Urinary bladder (tissue), 4 donors: ENCODE data around the gene PRRC2C. TPM values are rescaled to one million over a fixed set of nuclear protein-coding genes. Genes with fewer than 3 reads are reported as not detected.
A peak's percentile ranks its signal among the peaks of the same experiment; 100 is the strongest.
"Not testable (repeated sequence)": the region's sequence is repeated elsewhere in the genome, so short reads cannot be mapped to it uniquely, and the experiment has no call there.

Source experiments
- DNase-seq: peaks from one replicate; pipeline ENCODE4 v3.0.0-alpha.2; 2015; ENCODE audit errors: extremely low spot score
- H3K27ac ChIP-seq: one replicate; pipeline ENCODE4 v1.5.1; 2013; ENCODE audit warnings: low read depth, mild to moderate bottlenecking, moderate library complexity
- H3K36me3 ChIP-seq: one replicate; pipeline ENCODE4 v1.6.1; 2013; ENCODE audit warnings: mild to moderate bottlenecking, moderate library complexity; ENCODE audit not compliant: insufficient read depth
- H3K4me1 ChIP-seq: one replicate; pipeline ENCODE4 v1.6.1; 2013; ENCODE audit warnings: mild to moderate bottlenecking, moderate library complexity; ENCODE audit not compliant: insufficient read depth
- H3K4me3 ChIP-seq: one replicate; pipeline ENCODE4 v1.5.1; 2013; ENCODE audit warnings: low read depth, low read length
- WGBS: extraction: QIAGEN DNeasy Blood & Tissue Kit; methylation state at CpG from one replicate; pipeline ENCODE4 v1.1.7; 2013; 5-methylcytosine and 5-hydroxymethylcytosine counted together
- polyA plus RNA-seq: library from polyadenylated mRNA; stranded (reverse); fragments of 200-250 nt; gene quantifications from one replicate; pipeline ENCODE4 v1.2.3, GENCODE V29; 2013
- total RNA-seq: library from RNA; depleted of rRNA; stranded (reverse); fragments of >200 nt; gene quantifications from one replicate; pipeline ENCODE4 v1.2.3, GENCODE V29; 2014
- donor health status: healthy with polysubstance abuse.
- donor health status: healthy.

Gene PRRC2C
- total RNA-seq, result 69.9 TPM
- 36.5 TPM for polyA plus RNA-seq

GRCh38 chr1:171485375-171486047, at the start of gene PRRC2C:
TSS of gene PRRC2C (plus strand) at chr1:171485530. CDS start at chr1:171512089, 26,559 bp downstream.
- peak; percentile 96 for DNase-seq
- peaks cover 4% of the 10 kb centered on the region for H3K4me1 ChIP-seq
- H3K36me3 ChIP-seq, result no peaks in the 10 kb centered on the region
- under 1% methylated on average over 50 of the region's 50 CpGs for WGBS
- peak within 1 kb of the TSS; percentile 81 for H3K4me3 ChIP-seq
- peak within 1 kb of the TSS; percentile 99 for H3K27ac ChIP-seq

GRCh38 chr1:171438441-171438840, 46.9 kb upstream of the PRRC2C start:
- Histone ChIP-seq H3K4me3 (no peak overlapping the region), H3K27ac (no peak overlapping the region), H3K36me3 (no peaks in the 10 kb centered on the region), H3K4me1 (no peaks in the 10 kb centered on the region)
- no peak for DNase-seq
- 33% methylated on average over 2 of the region's 2 CpGs for WGBS

DNA sequence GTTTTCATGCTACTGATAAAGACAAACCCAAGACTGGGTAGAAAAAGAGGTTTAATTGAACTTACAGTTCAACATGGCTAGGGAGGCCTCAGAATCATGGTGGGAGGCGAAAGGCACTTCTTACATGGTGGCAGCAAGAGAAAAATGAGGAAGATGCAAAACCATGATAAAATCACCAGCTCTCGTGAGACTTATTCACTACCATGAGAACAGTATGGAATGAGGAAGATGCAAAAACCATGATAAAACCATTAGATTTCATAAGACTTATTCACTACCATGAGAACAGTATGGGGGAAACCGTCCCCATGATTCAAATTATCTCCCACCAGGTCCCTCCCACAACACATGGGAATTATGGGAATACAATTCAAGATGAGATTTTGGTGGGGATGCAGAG, 45.1 kb upstream of the PRRC2C start:
- H3K36me3 ChIP-seq, H3K27ac ChIP-seq, H3K4me3 ChIP-seq, H3K4me1 ChIP-seq, DNase-seq: not testable (repeated sequence)
- WGBS, result 88% methylated on average over 3 of the region's 3 CpGs

DNA sequence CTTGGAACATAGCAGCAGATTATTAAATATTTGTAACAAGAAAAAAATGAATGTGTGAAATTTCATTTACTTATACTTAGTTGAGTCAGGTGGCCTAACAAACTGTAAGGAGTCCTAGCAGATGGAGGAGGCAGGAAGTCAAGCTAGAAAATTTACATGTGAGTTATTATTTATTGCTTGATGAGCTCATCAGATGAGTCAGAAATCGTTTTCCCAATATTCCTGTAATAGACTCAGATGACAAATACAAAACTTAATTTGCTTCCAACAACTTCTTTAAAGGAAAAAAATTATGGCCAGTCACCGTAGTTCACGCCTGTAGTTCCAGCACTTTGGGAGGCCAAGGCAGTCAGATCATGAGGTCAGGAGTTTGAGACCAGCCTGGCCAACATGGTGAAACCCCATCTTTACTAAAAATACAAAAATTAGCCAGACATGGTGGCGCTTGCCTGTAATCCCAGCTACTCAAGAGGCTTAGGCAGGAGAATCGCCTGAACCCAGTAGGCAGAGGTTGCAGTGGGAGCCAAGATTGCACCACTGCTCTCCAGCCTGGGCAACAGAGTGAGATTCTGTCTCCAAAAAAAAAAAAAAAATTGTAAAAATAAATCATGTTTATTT, 43.9 kb upstream of the PRRC2C start:
- H3K4me1 ChIP-seq, H3K27ac ChIP-seq: not testable (repeated sequence)
- WGBS, result 72% methylated on average over 5 of the region's 5 CpGs

DNA sequence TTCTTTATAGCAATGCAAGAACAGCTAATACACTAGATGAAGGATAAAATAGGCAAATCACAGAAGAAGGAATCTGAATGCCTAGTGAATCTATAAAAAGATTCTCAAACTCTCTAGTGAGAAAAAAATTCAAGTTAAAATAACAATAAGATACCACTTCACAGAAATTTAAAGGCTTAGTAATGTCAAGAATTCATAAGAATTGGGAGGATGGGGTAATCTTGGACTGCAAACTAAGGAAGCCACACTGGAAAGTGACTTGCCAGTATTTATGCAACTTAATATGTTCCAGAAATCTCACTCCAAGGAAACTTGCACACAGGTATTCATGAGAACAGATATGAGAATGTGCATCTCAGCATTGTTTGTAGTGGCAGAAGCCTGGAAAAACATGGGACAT, 38.9 kb upstream of the PRRC2C start:
- DNase-seq, result no peak
- H3K36me3 ChIP-seq, result no peaks in the 10 kb centered on the region
- H3K27ac ChIP-seq, result no peak overlapping the region
- H3K4me1 ChIP-seq, result no peaks in the 10 kb centered on the region
- H3K4me3 ChIP-seq, result no peak overlapping the region

More for the DNA sequence above, 43.9 kb upstream of the PRRC2C start:
- DNase-seq, H3K4me3 ChIP-seq, H3K36me3 ChIP-seq: not testable (repeated sequence)

DNA sequence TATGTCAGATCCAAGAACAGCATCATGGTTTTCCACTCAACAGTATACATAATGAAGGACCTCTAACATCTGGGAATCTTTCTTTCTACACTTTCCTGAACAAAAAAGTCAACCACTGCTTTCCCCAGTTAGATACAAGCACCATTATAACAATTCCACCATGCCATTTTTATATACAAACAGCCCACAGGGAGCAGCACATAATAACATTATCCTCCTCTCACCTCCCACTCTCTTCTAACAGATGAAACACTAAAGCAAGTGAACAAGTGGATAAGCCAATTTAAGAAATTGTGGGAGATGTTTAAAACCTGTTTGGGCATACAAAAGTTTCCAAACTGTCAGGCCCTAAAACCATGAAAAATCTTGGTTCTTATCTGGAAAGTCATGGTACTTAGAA, 29.4 kb upstream of the PRRC2C start:
- no peaks in the 10 kb centered on the region for H3K4me1 ChIP-seq
- no peak overlapping the region for H3K27ac ChIP-seq
- no peak for DNase-seq
- no peak overlapping the region for H3K4me3 ChIP-seq
- H3K36me3 ChIP-seq, result no peaks in the 10 kb centered on the region

DNA sequence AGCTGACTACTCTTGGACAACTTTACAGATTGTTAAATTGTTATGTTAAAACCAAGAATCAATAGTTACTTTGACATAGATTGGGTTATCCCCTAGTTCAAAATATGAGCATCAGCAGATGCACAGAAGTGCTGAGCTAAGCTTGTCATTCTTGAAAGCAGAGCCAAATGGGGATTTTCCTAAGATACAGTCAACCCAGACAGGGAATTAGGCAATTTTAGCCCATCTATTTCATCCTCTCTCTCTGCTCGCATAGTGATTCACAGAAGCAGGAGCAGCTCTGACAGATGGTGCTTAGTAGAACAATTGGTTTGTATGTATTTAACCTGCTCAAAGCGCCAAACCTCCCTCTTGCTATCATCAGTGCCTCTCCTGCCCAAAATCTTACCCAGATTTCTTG, 27.9 kb upstream of the PRRC2C start:
- no peak overlapping the region for H3K4me3 ChIP-seq
- no peak overlapping the region for H3K27ac ChIP-seq
- no peak for DNase-seq
- H3K4me1 ChIP-seq, result no peaks in the 10 kb centered on the region
- WGBS, result 24% methylated on average over 2 of the region's 2 CpGs
- H3K36me3 ChIP-seq, result no peaks in the 10 kb centered on the region

- 56% methylated on average over 4 of the region's 4 CpGs for WGBS
- no peak overlapping the region for H3K27ac ChIP-seq
- H3K36me3 ChIP-seq, result no peaks in the 10 kb centered on the region
Observed at GRCh38 chr1:171460018-171460620, 25.2 kb upstream of the PRRC2C start.

DNA sequence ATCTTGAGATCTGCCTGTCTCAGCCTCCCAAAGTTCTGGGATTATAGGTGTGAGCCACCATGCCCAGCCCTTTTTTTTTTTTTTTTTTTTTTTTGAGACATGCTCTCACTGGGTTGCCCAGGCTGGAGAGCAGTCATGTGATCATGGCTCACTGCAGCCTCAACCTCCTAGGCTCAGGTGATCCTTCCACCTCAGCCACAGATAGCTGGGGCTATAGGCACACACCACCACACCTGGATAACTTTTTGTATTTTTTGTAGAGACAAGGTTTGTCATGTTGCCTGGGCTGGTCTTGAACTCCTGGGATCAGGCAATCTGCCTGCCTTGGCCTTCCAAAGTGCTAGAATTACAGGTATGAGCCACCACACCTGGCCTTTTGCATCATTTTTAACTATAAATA, 17.7 kb upstream of the PRRC2C start:
- H3K27ac ChIP-seq, result no peak overlapping the region
- DNase-seq, result no peak
- H3K4me3 ChIP-seq, result no peak overlapping the region
- H3K4me1 ChIP-seq, result no peaks in the 10 kb centered on the region
- H3K36me3 ChIP-seq, result no peaks in the 10 kb centered on the region

More at GRCh38 chr1:171460018-171460620, 25.2 kb upstream of the PRRC2C start:
- no peak for DNase-seq
- Histone ChIP-seq H3K4me1 (no peaks in the 10 kb centered on the region), H3K4me3 (no peak overlapping the region)

DNA sequence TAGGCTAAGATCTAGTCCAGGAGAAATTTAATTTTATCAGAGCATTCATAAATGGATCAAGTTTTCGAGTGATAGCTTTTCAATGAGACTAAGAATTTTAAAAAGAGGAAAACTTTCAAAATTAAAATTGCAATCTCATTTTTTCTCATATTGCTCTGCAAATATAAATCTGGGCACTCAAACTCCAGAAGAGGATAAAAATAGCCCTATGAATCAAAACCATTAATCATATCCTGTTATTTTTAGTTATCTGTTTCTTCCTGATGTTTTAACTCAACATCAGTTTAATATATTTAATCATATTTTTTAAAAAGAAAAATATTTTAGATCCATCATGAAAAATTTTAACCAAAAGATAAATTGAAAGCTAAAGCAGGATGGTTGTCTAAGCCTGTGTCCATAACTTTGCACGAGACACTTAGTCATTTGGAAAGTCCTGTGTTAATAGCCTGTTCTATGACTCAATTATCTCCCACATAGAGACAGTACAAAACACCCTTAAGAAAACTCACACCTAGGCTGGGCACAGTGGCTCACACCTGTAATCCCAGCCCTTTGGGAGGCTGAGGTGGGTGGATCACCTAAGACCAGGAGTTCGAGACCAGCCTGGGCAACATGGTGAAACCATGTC, 17.1 kb upstream of the PRRC2C start:
- WGBS, result 64% methylated on average over 3 of the region's 3 CpGs
- no peaks in the 10 kb centered on the region for H3K36me3 ChIP-seq
- H3K4me1 ChIP-seq, result no peaks in the 10 kb centered on the region
- DNase-seq, result no peak
- H3K27ac ChIP-seq, result no peak overlapping the region
- no peak overlapping the region for H3K4me3 ChIP-seq

DNA sequence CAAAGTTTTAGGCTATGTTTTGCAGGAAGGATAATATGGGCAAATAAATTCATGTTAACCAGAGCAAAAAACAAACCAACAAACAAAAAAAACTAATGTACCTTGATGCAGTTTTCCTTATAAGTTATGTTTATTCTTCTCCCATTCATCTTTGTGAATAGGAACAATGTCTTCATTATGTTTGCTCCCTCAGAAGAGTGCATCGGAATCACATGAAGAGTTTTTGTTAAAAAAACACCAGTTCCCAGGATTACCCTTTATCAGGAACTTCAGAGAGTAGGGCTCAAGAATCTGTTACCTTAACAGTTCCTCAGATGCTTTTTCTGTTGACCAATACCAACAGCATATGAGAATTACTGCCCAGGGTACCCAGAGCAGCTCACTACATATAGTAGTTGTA, 14.6 kb upstream of the PRRC2C start:
- Histone ChIP-seq H3K27ac (no peak overlapping the region), H3K4me3 (no peak overlapping the region), H3K4me1 (no peaks in the 10 kb centered on the region), H3K36me3 (no peaks in the 10 kb centered on the region)
- no peak for DNase-seq
- WGBS, result 75% methylated on average over 1 of the region's 1 CpG

DNA sequence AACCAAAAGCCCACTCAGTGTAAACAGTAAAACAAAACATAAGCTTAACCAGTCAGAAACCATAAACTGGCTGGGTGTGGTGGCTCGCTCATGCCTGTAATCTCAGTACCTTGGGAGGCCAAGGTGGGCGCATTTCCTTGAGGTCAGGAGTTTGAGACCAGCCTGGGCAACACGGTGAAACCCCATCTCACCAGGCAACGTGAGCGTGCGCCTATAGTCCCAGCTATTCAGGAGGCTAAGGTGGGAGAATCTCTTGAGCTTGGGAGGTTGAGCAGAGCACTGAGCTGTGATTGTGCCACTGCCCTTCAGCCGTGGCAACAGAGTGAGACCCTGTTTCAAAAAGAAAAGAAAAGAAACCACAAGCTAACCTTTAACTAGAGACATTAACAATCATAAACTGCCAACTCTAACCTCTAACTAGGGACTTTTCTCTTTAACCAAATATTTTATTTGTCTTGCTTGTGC, 13.1 kb upstream of the PRRC2C start:
- H3K27ac ChIP-seq, result no peak overlapping the region
- no peaks in the 10 kb centered on the region for H3K4me1 ChIP-seq
- no peaks in the 10 kb centered on the region for H3K36me3 ChIP-seq
- 91% methylated on average over 7 of the region's 7 CpGs for WGBS
- no peak overlapping the region for H3K4me3 ChIP-seq
- no peak for DNase-seq

DNA sequence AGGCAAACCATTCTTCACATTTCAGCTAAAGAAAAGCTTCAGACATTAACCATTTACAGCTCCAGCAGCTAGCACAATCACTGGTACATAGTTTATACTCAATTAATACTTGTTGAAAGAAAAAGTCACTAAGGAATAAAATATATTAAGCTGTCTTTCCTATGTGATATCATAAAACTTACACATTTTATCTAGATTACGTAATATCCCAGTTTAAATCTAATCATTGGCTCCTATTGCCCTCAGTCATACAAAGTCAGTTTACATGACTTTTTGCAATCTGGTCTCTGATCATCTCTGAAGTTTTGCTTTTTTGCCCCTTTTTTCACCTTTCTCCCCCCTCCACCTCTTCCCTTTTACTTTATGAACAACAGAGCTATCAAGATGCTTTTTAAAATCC, 8.5 kb upstream of the PRRC2C start:
- Histone ChIP-seq H3K4me1 (no peaks in the 10 kb centered on the region), H3K4me3 (no peak overlapping the region), H3K36me3 (no peaks in the 10 kb centered on the region), H3K27ac (no peak overlapping the region)
- DNase-seq, result no peak
- WGBS, result 53% methylated on average over 1 of the region's 1 CpG

GRCh38 chr1:171477804-171478203, 7.5 kb upstream of the PRRC2C start:
- H3K27ac ChIP-seq, result no peak overlapping the region
- H3K4me1 ChIP-seq, result no peaks in the 10 kb centered on the region
- H3K4me3 ChIP-seq, result no peak overlapping the region
- 94% methylated on average over 1 of the region's 1 CpG for WGBS
- DNase-seq, result no peak
- H3K36me3 ChIP-seq, result no peaks in the 10 kb centered on the region
